Natural killer cell (primary cell): ENCODE measurements around the gene BAG3. TPM values are rescaled to one million over a fixed set of nuclear protein-coding genes. Genes with fewer than 3 reads are reported as not detected.

Experiments
- ATAC-seq, 3 donors: fragments of 150-1000 bp in 2 of 3; fragments of 200-7000 bp in 1 of 3; cut with Tn5 transposase; 1 replicate in 1 of 3; 2 replicates in 2 of 3; pipeline ENCODE4 v1.10.0; 2021; ENCODE audit warnings: mild to moderate bottlenecking in 2 of 3, moderate library complexity in 2 of 3
- DNase-seq, 2 donors: peaks; one replicate each; pipeline versions ENCODE4 v3.0.0 to v3.0.0-alpha.2; 2013 to 2021; ENCODE audit warnings: mixed read lengths in 1 of 2
- H3K27ac ChIP-seq: one replicate; pipeline ENCODE4 v1.5.1; 2013; ENCODE audit warnings: mild to moderate bottlenecking, low read length
- H3K27me3 ChIP-seq: one replicate; pipeline ENCODE4 v1.6.1; 2013; ENCODE audit warnings: low read length; ENCODE audit not compliant: control insufficient read depth, insufficient read depth
- H3K36me3 ChIP-seq: one replicate; pipeline ENCODE4 v1.6.1; 2013; ENCODE audit warnings: low read length; ENCODE audit not compliant: control insufficient read depth, insufficient read depth
- H3K4me1 ChIP-seq: one replicate; pipeline ENCODE4 v1.6.1; 2013; ENCODE audit warnings: low read length; ENCODE audit not compliant: control insufficient read depth, insufficient read depth
- H3K4me3 ChIP-seq: one replicate; pipeline ENCODE4 v1.5.1; 2013; ENCODE audit warnings: low read length
- H3K9me3 ChIP-seq: one replicate; pipeline ENCODE4 v1.6.1; 2013; ENCODE audit warnings: low read length; ENCODE audit not compliant: control insufficient read depth, insufficient read depth
- H3K27ac Mint-ChIP-seq, 2 donors: one replicate each; pipeline ENCODE4 v1.8.0; 2022; ENCODE audit warnings: mild to moderate bottlenecking in 2 of 2, mixed read lengths in 2 of 2, moderate library complexity in 1 of 2
- H3K27me3 Mint-ChIP-seq, 2 donors: one replicate each; pipeline ENCODE4 v1.8.0; 2022; ENCODE audit warnings: low read depth in 2 of 2, mixed read lengths in 2 of 2
- H3K36me3 Mint-ChIP-seq: one replicate; pipeline ENCODE4 v1.8.0; 2022; ENCODE audit warnings: mixed read lengths
- H3K4me1 Mint-ChIP-seq, 2 donors: one replicate each; pipeline ENCODE4 v1.8.0; 2022; ENCODE audit warnings: mixed read lengths in 2 of 2
- H3K4me3 Mint-ChIP-seq: one replicate; pipeline ENCODE4 v1.8.0; 2022; ENCODE audit warnings: mild to moderate bottlenecking, moderate library complexity, mixed read lengths
- H3K9me3 Mint-ChIP-seq, 2 donors: one replicate each; pipeline ENCODE4 v1.8.0; 2022; ENCODE audit warnings: mixed read lengths in 2 of 2
- WGBS: methylation state at CpG from one replicate; pipeline ENCODE4 v1.1.7; 2013; ENCODE audit warnings: missing lambda C conversion rate; ENCODE audit not compliant: insufficient coverage; 5-methylcytosine and 5-hydroxymethylcytosine counted together
- intact Hi-C: fragments of 100-400 bp; cut with micrococcal nuclease; formaldehyde crosslinking; loops from one replicate; pipeline ENCODE4 v1.14.2; 2022
- total RNA-seq, 4 donors: library from RNA; stranded (reverse); fragments of 120-200 nt in 1 of 4; gene quantifications; one replicate each; pipeline versions ENCODE4 v1.2.3 to v1.2.4, GENCODE V29; 2013 to 2022
- TF ChIP-seq, protein P1 (sequence below): fragments of 200-600 bp; IDR thresholded peaks from one replicate; pipeline ENCODE4 v1.8.0; 2022; ENCODE audit warnings: antibody characterized with exemption

Gene BAG3
- total RNA-seq, 3 donors from 2014 or later (not counting 1 experiment from before 2014, with no cell fraction given), result 7.6 to 9.7 (median 8.3) TPM

DNA sequence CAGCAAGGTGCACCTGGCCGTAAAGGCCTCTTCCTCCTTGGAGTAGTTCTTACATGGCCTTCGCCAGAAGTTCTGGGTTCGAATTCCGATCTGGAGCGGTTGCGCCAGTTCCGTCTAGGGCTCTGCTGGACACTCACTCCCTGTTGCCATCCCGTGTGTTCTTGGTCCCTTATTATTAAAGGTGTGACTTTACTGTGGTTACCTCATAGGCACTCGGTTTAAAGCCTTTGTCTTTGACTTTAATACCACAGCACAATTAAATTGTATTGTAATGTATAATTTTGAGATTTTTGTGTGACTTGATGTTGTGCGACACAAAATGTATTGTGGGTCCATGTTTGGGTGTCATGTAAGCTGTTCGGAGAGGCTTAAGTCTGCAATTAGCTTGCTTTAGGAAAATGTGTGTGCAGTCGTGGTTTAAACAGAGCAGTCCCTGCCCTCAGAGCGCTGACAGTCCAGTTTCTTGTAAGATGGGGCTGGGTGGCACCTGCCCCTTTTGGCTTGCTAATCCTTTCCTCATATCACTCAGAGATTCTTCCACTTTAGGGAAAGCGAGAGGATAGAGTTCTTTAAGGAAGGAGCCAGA lies 75.6 kb downstream of the BAG3 start:
- DNase-seq (peak in 1 of 2 donors; percentile 13), ATAC-seq (no peak)
- no peaks in the 10 kb centered on the region for H3K9me3 ChIP-seq
- no peaks in the 10 kb centered on the region for H3K36me3 ChIP-seq
- TF ChIP-seq, protein P1, sequence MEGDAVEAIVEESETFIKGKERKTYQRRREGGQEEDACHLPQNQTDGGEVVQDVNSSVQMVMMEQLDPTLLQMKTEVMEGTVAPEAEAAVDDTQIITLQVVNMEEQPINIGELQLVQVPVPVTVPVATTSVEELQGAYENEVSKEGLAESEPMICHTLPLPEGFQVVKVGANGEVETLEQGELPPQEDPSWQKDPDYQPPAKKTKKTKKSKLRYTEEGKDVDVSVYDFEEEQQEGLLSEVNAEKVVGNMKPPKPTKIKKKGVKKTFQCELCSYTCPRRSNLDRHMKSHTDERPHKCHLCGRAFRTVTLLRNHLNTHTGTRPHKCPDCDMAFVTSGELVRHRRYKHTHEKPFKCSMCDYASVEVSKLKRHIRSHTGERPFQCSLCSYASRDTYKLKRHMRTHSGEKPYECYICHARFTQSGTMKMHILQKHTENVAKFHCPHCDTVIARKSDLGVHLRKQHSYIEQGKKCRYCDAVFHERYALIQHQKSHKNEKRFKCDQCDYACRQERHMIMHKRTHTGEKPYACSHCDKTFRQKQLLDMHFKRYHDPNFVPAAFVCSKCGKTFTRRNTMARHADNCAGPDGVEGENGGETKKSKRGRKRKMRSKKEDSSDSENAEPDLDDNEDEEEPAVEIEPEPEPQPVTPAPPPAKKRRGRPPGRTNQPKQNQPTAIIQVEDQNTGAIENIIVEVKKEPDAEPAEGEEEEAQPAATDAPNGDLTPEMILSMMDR, result no peak
- H3K27me3 ChIP-seq, result no peaks in the 10 kb centered on the region
- Mint-ChIP-seq H3K9me3 (no peaks in the 10 kb centered on the region), H3K36me3 (no peaks in the 10 kb centered on the region), H3K4me1 (peaks cover 30 to 34% of the 10 kb centered on the region in 2 donors), H3K27ac (peak overlapping the region; percentile 10 to 66), H3K4me3 (peak overlapping the region; percentile 92), H3K27me3 (no peaks in the 10 kb centered on the region)
- peak overlapping the region; percentile 45 for H3K4me3 ChIP-seq
- intact Hi-C loops, result loop anchor here (1.0 to 5.0 kb wide), 4 partner anchors 40 to 454 kb away; partner anchors contain the start of genes BAG3 and TIAL1
- H3K4me1 ChIP-seq, result peaks cover 18% of the 10 kb centered on the region
- H3K27ac ChIP-seq, result no peak overlapping the region
- 57% methylated on average over 13 of the region's 14 CpGs for WGBS

Other genes starting within 250 kb of the BAG3 start
- gene RGS10, start 108.7 kb upstream of the BAG3 start, total RNA-seq, result 10 to 100 TPM; 13.5 to 25.7 (median 21.4) TPM
- 100 to 1,000 TPM; 195 to 227 (median 213) TPM for gene TIAL1, start 54.4 kb upstream of the BAG3 start, total RNA-seq
- gene INPP5F, start 74.7 kb downstream of the BAG3 start, total RNA-seq, result 10 to 100 TPM; 12.8 to 18.2 (median 15.8) TPM
- 10 to 100 TPM; 26.4 to 39.2 (median 28.6) TPM for gene MCMBP, start 221.5 kb downstream of the BAG3 start, total RNA-seq
- 10 to 100 TPM; 45.1 to 54.5 (median 49.4) TPM for gene SEC23IP, start 241.3 kb downstream of the BAG3 start, total RNA-seq